GM20431 (cell line): Measurements from ENCODE around the gene STH.

Experiments
- in situ Hi-C: fragments of 300-500 bp; cut with MseI, MboI; formaldehyde crosslinking; loops from one replicate; pipeline ENCODE4 v1.15.0; 2020; ENCODE audit warnings: low sequenced_read_pairs; ENCODE audit not compliant: unreplicated experiment

The STH gene

GRCh38 chr17:46001390-46002310 is 2.6 kb downstream of the STH start:
- in situ Hi-C loops: loop anchor here (25.0 kb wide), 2 partner anchors 211 to 286 kb away; partner anchors contain the start of gene LRRC37A

GRCh38 chr17:46002311-46002972 is 3.4 kb downstream of the STH start:
- in situ Hi-C loops: loop anchor here (25.0 kb wide), 2 partner anchors 210 to 285 kb away; partner anchors contain the start of gene LRRC37A

- in situ Hi-C loops: loop anchor here (25.0 kb wide), 2 partner anchors 209 to 284 kb away; partner anchors contain the start of gene LRRC37A
Observed at GRCh38 chr17:46002973-46003316, 3.9 kb downstream of the STH start.

- in situ Hi-C loops: loop anchor here (25.0 kb wide), 2 partner anchors 208 to 283 kb away; partner anchors contain the start of gene LRRC37A
Observed at GRCh38 chr17:46003907-46004748, 5.1 kb downstream of the STH start.

- in situ Hi-C loops: loop anchor here (25.0 kb wide), 2 partner anchors 206 to 281 kb away; partner anchors contain the start of gene LRRC37A
Observed at GRCh38 chr17:46006082-46006481, 7.0 kb downstream of the STH start.

GRCh38 chr17:46007461-46007965 is 8.5 kb downstream of the STH start:
- in situ Hi-C loops: loop anchor here (25.0 kb wide), 2 partner anchors 205 to 280 kb away; partner anchors contain the start of gene LRRC37A

- in situ Hi-C loops: loop anchor here (25.0 kb wide), 2 partner anchors 204 to 279 kb away; partner anchors contain the start of gene LRRC37A
Observed at GRCh38 chr17:46008591-46008990, 9.5 kb downstream of the STH start.

- in situ Hi-C loops: loop anchor here (25.0 kb wide), 2 partner anchors 202 to 277 kb away; partner anchors contain the start of gene LRRC37A
Observed at GRCh38 chr17:46009681-46010596, 10.9 kb downstream of the STH start.

GRCh38 chr17:46010597-46011186 is 11.6 kb downstream of the STH start:
- in situ Hi-C loops: loop anchor here (25.0 kb wide), 2 partner anchors 202 to 277 kb away; partner anchors contain the start of gene LRRC37A

GRCh38 chr17:46011711-46012505 is 12.9 kb downstream of the STH start:
- in situ Hi-C loops: loop anchor here (25.0 kb wide), 2 partner anchors 200 to 275 kb away; partner anchors contain the start of gene LRRC37A

GRCh38 chr17:46012506-46013079 is 13.5 kb downstream of the STH start:
- in situ Hi-C loops: loop anchor here (25.0 kb wide), 2 partner anchors 200 to 275 kb away; partner anchors contain the start of gene LRRC37A

- in situ Hi-C loops: loop anchor here (25.0 kb wide), 2 partner anchors 199 to 274 kb away; partner anchors contain the start of gene LRRC37A
Observed at GRCh38 chr17:46013127-46013501, 14.1 kb downstream of the STH start.

- in situ Hi-C loops: loop anchor here (25.0 kb wide), 2 partner anchors 199 to 274 kb away; partner anchors contain the start of gene LRRC37A
Observed at GRCh38 chr17:46013502-46014165, 14.6 kb downstream of the STH start.

- in situ Hi-C loops: loop anchor here (25.0 kb wide), 2 partner anchors 193 to 268 kb away; partner anchors contain the start of gene LRRC37A
Observed at GRCh38 chr17:46019408-46019925, 20.4 kb downstream of the STH start.

- in situ Hi-C loops: loop anchor here (25.0 kb wide), 2 partner anchors 192 to 267 kb away; partner anchors contain the start of gene LRRC37A
Observed at GRCh38 chr17:46020023-46020761, 21.1 kb downstream of the STH start.
